Activated T-cell treated with anti-CD3 and anti-CD28 coated beads, Interleukin-2, amount 50 U/mL, for 4 hours (primary cell): ENCODE data around the gene LARP7. TPM values are rescaled to one million over a fixed set of nuclear protein-coding genes. Genes with fewer than 3 reads are reported as not detected.

Source experiments
- total RNA-seq, 3 donors: library from RNA; stranded (reverse); gene quantifications; one replicate each; pipeline ENCODE4 v1.2.1, GENCODE V29; 2021

Gene LARP7
- total RNA-seq, 3 donors from 2014 or later, result 26.6 to 38.2 (median 35.4) TPM

Other genes with a start within 250 kb of the LARP7 start
- gene NEUROG2, start 121.0 kb upstream of the LARP7 start, total RNA-seq, result under 1 TPM in 1 of 3 donors, not detected in 2; 0.11 TPM
- 10 to 100 TPM; 16.8 to 19.7 (median 18.0) TPM for gene ZGRF1, start 234 bp upstream of the LARP7 start, total RNA-seq